H1 (cell line): ENCODE data around the gene RADX.

Experiments used
- CHD1 ChIP-seq: IDR thresholded peaks from 2 replicates; pipeline ENCODE4 v1.6.1; 2012; ENCODE audit warnings: low read depth, low read length, improper control_type of control experiment
- CTCF ChIP-seq, 3 experiments: IDR thresholded peaks; 1 replicate in 2 of 3; 2 replicates in 1 of 3; pipeline versions ENCODE4 v1.5.1 to v1.6.1; 2011; ENCODE audit warnings: low read length in 3 of 3, mild to moderate bottlenecking in 3 of 3, inconsistent platforms in 2 of 3, low read depth in 1 of 3, moderate library complexity in 1 of 3; ENCODE audit not compliant: insufficient read depth in 1 of 3; ENCODE audit errors: control extremely low read depth in 1 of 3
- GTF2F1 ChIP-seq: IDR thresholded peaks from 2 replicates; pipeline ENCODE4 v1.6.1; 2012; ENCODE audit warnings: low read depth, low read length, improper control_type of control experiment, borderline replicate concordance
- MAFK ChIP-seq: IDR thresholded peaks from 2 replicates; pipeline ENCODE4 v1.6.1; 2012; ENCODE audit warnings: low read depth, mild to moderate bottlenecking, improper control_type of control experiment, low read length
- USF2 ChIP-seq: IDR thresholded peaks from 2 replicates; pipeline ENCODE4 v1.6.1; 2011; ENCODE audit warnings: low read length, improper control_type of control experiment
- YY1 ChIP-seq: IDR thresholded peaks from 2 replicates; pipeline ENCODE4 v1.6.1; 2011; ENCODE audit warnings: low read depth, mild to moderate bottlenecking, low read length
- ZNF274 ChIP-seq: IDR thresholded peaks from 2 replicates; pipeline ENCODE4 v1.7.0; 2012; ENCODE audit warnings: low read length, borderline replicate concordance; ENCODE audit errors: extremely low read depth

GRCh38 chrX:106670631-106671030 lies 58.9 kb downstream of the RADX start:
- TF ChIP-seq YY1 (no peak), CTCF (IDR thresholded peaks at IDR 0.05; ENCODE audit: control extremely low read depth in 1 of 3, insufficient read depth in 1 of 3, low read depth in 1 of 3, low read length in 3 of 3) (no peak), CHD1 (no peak), MAFK (no peak), GTF2F1 (no peak), ZNF274 (no peak), USF2 (no peak)
